MM.1S (cell line): ENCODE measurements around the gene ALKBH7.

ENCODE experiments used
- DNase-seq: peaks from one replicate; pipeline ENCODE4 v3.0.0-alpha.2; 2015
- H2AFZ ChIP-seq: fragments of 300-600 bp; sonication (generic); 2 replicates; pipeline ENCODE4 v1.6.0; 2016; ENCODE audit warnings: antibody characterized with exemption, low read length
- H3F3A ChIP-seq: fragments of 300-600 bp; sonication (generic); 2 replicates; pipeline ENCODE4 v1.6.1; 2016; ENCODE audit warnings: mild to moderate bottlenecking, antibody characterized with exemption, low read length, moderate library complexity, mixed read lengths; ENCODE audit not compliant: insufficient read depth
- H3K27ac ChIP-seq: fragments of 300-600 bp; sonication (generic); 2 replicates; pipeline ENCODE4 v1.5.1; 2016; ENCODE audit warnings: mild to moderate bottlenecking, low read length
- H3K27me3 ChIP-seq: fragments of 300-600 bp; sonication (generic); replicated peaks from 2 replicates; pipeline ENCODE4 v1.6.0; 2016; ENCODE audit warnings: low read length; ENCODE audit not compliant: insufficient read depth
- H3K36me3 ChIP-seq: fragments of 300-600 bp; sonication (generic); replicated peaks from 2 replicates; pipeline ENCODE4 v1.6.1; 2016; ENCODE audit warnings: mild to moderate bottlenecking, low read length, mixed read lengths; ENCODE audit not compliant: insufficient read depth
- H3K4me1 ChIP-seq: fragments of 300-600 bp; sonication (generic); 2 replicates; pipeline ENCODE4 v1.6.1; 2016; ENCODE audit warnings: low read length, mixed read lengths
- H3K4me2 ChIP-seq: fragments of 300-600 bp; sonication (generic); 2 replicates; pipeline ENCODE4 v1.6.0; 2016; ENCODE audit warnings: low read depth, low read length
- H3K4me3 ChIP-seq: fragments of 300-600 bp; sonication (generic); 2 replicates; pipeline ENCODE4 v1.5.1; 2016; ENCODE audit warnings: low read length, mixed read lengths
- H3K79me2 ChIP-seq: fragments of 300-600 bp; sonication (generic); 2 replicates; pipeline ENCODE4 v1.6.1; 2016; ENCODE audit warnings: mixed run types, low read length, mixed read lengths
- H3K9ac ChIP-seq: fragments of 300-600 bp; sonication (generic); 2 replicates; pipeline ENCODE4 v1.6.1; 2016; ENCODE audit warnings: low read length, mixed read lengths
- H3K9me2 ChIP-seq: fragments of 300-600 bp; sonication (generic); replicated peaks from 2 replicates; pipeline ENCODE4 v1.6.1; 2016; ENCODE audit warnings: mild to moderate bottlenecking, low read length, mixed read lengths; ENCODE audit not compliant: insufficient read depth
- H3K9me3 ChIP-seq: fragments of 300-600 bp; sonication (generic); replicated peaks from 2 replicates; pipeline ENCODE4 v1.6.1; 2016; ENCODE audit warnings: mild to moderate bottlenecking, low read length, mixed read lengths; ENCODE audit not compliant: insufficient read depth
- H4K20me1 ChIP-seq: fragments of 300-600 bp; sonication (generic); 2 replicates; pipeline ENCODE4 v1.6.1; 2016; ENCODE audit warnings: mild to moderate bottlenecking, low read length, moderate library complexity, mixed read lengths; ENCODE audit not compliant: insufficient read depth
- CTCF ChIP-seq: fragments of 300-600 bp; sonication (generic); IDR thresholded peaks from 2 replicates; pipeline ENCODE4 v1.5.1; 2016; ENCODE audit warnings: antibody characterized with exemption, low read length, mixed read lengths
- EZH2 ChIP-seq: fragments of 300-600 bp; sonication (generic); optimal IDR thresholded peaks from 2 replicates; pipeline ENCODE3; 2017; ENCODE audit warnings: low read depth, mild to moderate bottlenecking, antibody characterized with exemption, low read length, mixed read lengths
- EZH2phosphoT487 ChIP-seq: fragments of 300-600 bp; sonication (generic); IDR thresholded peaks from 2 replicates; pipeline ENCODE4 v1.6.1; 2018; ENCODE audit warnings: antibody characterized with exemption, low read length

Gene ALKBH7

DNA sequence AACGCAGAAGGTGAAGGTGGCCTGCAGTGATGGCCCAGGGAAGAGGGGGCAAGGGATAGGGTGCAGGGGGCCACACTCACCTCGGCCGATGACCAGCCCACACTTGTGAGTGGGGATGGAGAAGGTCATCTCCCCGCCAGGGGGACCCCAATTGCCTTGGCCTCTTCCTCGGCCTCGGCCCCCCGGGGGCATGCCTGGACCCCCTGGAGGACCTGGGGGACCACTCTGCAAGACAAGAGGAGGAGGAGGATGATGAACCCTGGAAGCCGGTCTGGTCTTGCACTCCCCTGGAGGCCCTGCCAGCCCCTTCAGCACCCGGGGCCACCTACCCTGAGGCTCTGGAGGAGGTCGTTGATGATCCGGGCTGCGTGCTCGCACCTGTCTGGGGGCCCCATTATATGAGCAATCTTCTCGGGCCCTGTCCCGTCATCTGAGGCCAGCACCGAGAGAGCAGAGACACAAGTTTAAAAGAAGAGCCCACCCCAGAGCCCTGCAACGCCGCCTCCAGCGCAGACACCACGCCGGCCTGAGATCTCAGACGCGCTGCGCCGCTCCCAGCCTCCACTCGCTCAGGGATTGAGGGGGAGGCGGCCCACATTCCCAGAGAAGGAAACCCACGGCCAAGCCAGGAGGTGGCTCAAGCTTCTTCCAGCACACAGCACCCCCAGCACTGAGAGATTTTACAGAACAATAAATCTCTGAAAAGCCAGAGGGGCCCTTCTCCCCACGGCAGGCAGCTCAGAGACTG is 44.2 kb downstream of the ALKBH7 start:
- no peak overlapping the region for H2AFZ ChIP-seq
- no peak overlapping the region for H3K27ac ChIP-seq
- no peak overlapping the region for H3K4me3 ChIP-seq
- H3K4me1 ChIP-seq: no peaks in the 10 kb centered on the region
- H3K9me2 ChIP-seq: no peaks in the 10 kb centered on the region
- H3K27me3 ChIP-seq: no peaks in the 10 kb centered on the region
- no peak for TF ChIP-seq CTCF
- no peak for TF ChIP-seq EZH2
- no peak for TF ChIP-seq EZH2phosphoT487
- no peak overlapping the region for H3K4me2 ChIP-seq
- H3K79me2 ChIP-seq: peaks cover 47% of the 10 kb centered on the region
- peaks cover 13% of the 10 kb centered on the region; the same call in 1 of the 2 replicates for H3F3A ChIP-seq
- H3K9ac ChIP-seq: no peak overlapping the region
- no peaks in the 10 kb centered on the region for H3K9me3 ChIP-seq
- peaks cover 25% of the 10 kb centered on the region for H4K20me1 ChIP-seq
- no peak for DNase-seq
- H3K36me3 ChIP-seq: peaks cover 47% of the 10 kb centered on the region

- H3F3A ChIP-seq: peaks cover 13% of the 10 kb centered on the region; the same call in 1 of the 2 replicates
- no peak overlapping the region for H3K4me3 ChIP-seq
- H3K4me2 ChIP-seq: no peak overlapping the region
- TF ChIP-seq EZH2phosphoT487 (no peak), EZH2 (no peak), CTCF (peak; percentile 12; the same call in 1 of the 2 replicates)
- no peak for DNase-seq
- peaks cover under 1% of the 10 kb centered on the region; the same call in 1 of the 2 replicates for H3K4me1 ChIP-seq
- H3K9ac ChIP-seq: no peak overlapping the region
- no peaks in the 10 kb centered on the region for H3K9me2 ChIP-seq
- H3K36me3 ChIP-seq: peaks cover 55% of the 10 kb centered on the region
- no peak overlapping the region for H2AFZ ChIP-seq
- H4K20me1 ChIP-seq: peaks cover 37% of the 10 kb centered on the region
- peaks cover 58% of the 10 kb centered on the region for H3K79me2 ChIP-seq
- no peak overlapping the region for H3K27ac ChIP-seq
- H3K27me3 ChIP-seq: no peaks in the 10 kb centered on the region
- no peaks in the 10 kb centered on the region for H3K9me3 ChIP-seq
These were observed 45.3 kb downstream of the ALKBH7 start for GRCh38 chr19:6417713-6418561.

- no peak for TF ChIP-seq CTCF
- TF ChIP-seq EZH2phosphoT487: no peak
- no peak for TF ChIP-seq EZH2
- peaks cover 43% of the 10 kb centered on the region for H4K20me1 ChIP-seq
These were observed 46.0 kb downstream of the ALKBH7 start for GRCh38 chr19:6418562-6418932.

More at GRCh38 chr19:6418562-6418932, 46.0 kb downstream of the ALKBH7 start:
- Histone ChIP-seq H3K36me3 (peaks cover 55% of the 10 kb centered on the region), H3K79me2 (peaks cover 65% of the 10 kb centered on the region), H3K27ac (no peak overlapping the region), H3K9ac (no peak overlapping the region), H3K9me2 (no peaks in the 10 kb centered on the region), H2AFZ (no peak overlapping the region), H3K9me3 (no peaks in the 10 kb centered on the region), H3F3A (0 out of 2 replicates have a peak, but pooled peaks cover 8% of the 10 kb centered on the region), H3K4me2 (no peak overlapping the region), H3K4me1 (peaks cover 6% of the 10 kb centered on the region), H3K4me3 (no peak overlapping the region), H3K27me3 (no peaks in the 10 kb centered on the region)
- DNase-seq: no peak
